GM13976 (cell line): Measurements from ENCODE around the gene CEP126.

Experiments
- DNase-seq: peaks from one replicate; pipeline ENCODE4 v3.0.0; 2012; ENCODE audit warnings: low spot score
- CTCF ChIP-seq: IDR thresholded peaks from 2 replicates; pipeline ENCODE4 v1.5.1; 2012; ENCODE audit warnings: borderline replicate concordance, mild to moderate bottlenecking; ENCODE audit not compliant: insufficient read depth; ENCODE audit errors: extremely low read depth, missing control alignments, control extremely low read depth
- in situ Hi-C: fragments of 300-500 bp; cut with MboI; formaldehyde crosslinking; loops from one replicate; pipeline ENCODE4 v1.12.0; 2022; ENCODE audit warnings: low sequenced_read_pairs, mixed read lengths, inconsistent platforms; ENCODE audit not compliant: unreplicated experiment

CEP126 gene

GRCh38 chr11:101920992-101921391 lies 6.2 kb downstream of the CEP126 start:
- TF ChIP-seq CTCF = no peak
- DNase-seq = no peak
- in situ Hi-C loops = no loop called here

- TF ChIP-seq CTCF = no peak
- DNase-seq = no peak
- in situ Hi-C loops = no loop called here
These were observed 8.7 kb downstream of the CEP126 start for GRCh38 chr11:101923554-101923953.

- in situ Hi-C loops = no loop called here
- DNase-seq = no peak
- TF ChIP-seq CTCF = no peak
These were observed 14.6 kb downstream of the CEP126 start for GRCh38 chr11:101929294-101929915.

GRCh38 chr11:101931692-101932091 lies 16.9 kb downstream of the CEP126 start:
- no peak for TF ChIP-seq CTCF
- no peak for DNase-seq
- in situ Hi-C loops = no loop called here

- no peak for TF ChIP-seq CTCF
- in situ Hi-C loops = no loop called here
These were observed 26.2 kb downstream of the CEP126 start for GRCh38 chr11:101940901-101941520.

GRCh38 chr11:101944923-101945322 lies 30.1 kb downstream of the CEP126 start:
- TF ChIP-seq CTCF = no peak
- no peak for DNase-seq
- in situ Hi-C loops = no loop called here

More at GRCh38 chr11:101940901-101941520, 26.2 kb downstream of the CEP126 start:
- no peak for DNase-seq
